Sigmoid colon (tissue), 4 donors: ENCODE data around the gene MAP2.

Source experiments
- CTCF ChIP-seq, 4 experiments: fragments of 450-650 bp in 3 of 4; fragments of 200-600 bp in 1 of 4; IDR thresholded peaks; one replicate each; pipeline ENCODE4 v1.5.1; 2016 to 2019; ENCODE audit warnings: antibody characterized with exemption in 4 of 4, mild to moderate bottlenecking in 3 of 4, moderate library complexity in 2 of 4
- EP300 ChIP-seq, 4 donors: sonication (generic); formaldehyde crosslinking; IDR thresholded peaks; one replicate each; pipeline ENCODE4 v1.6.1; 2017; ENCODE audit warnings: antibody characterized with exemption in 4 of 4
- POLR2AphosphoS5 ChIP-seq, 4 donors: sonication (generic); formaldehyde crosslinking; IDR thresholded peaks; one replicate each; pipeline ENCODE4 v1.6.1; 2017; ENCODE audit warnings: antibody characterized with exemption in 4 of 4

GRCh38 chr2:209532321-209532720 is 108.5 kb downstream of the MAP2 start:
- TF ChIP-seq CTCF (IDR thresholded peaks at IDR 0.05) (no peak), EP300 (IDR thresholded peaks at IDR 0.05) (no peak), POLR2AphosphoS5 (IDR thresholded peaks at IDR 0.05) (no peak)
